ENCODE results near the gene TRMT2B. TPM values are rescaled to one million over a fixed set of nuclear protein-coding genes. Genes with fewer than 3 reads are reported as not detected.

TRMT2B gene
- polyA plus RNA-seq, 1 experiment = 14.2 TPM

DNA sequence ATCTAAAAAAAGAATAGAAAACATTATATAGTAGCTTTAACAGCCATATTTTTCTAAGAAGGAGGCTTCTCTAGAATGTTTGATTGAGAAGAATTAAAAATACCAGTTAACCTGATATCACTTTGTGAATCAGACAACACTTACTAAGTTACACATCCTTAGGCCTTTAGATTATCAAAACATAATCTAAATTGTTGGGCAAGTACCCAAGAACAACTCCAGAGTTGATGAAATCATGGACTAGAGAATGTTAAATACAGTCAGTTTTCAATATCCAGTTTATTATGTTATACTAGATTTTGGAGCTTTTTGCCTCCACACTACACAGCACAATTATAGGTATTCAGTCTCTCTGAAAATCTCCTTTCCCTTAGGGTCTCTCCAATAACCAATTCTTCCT, 42.8 kb downstream of the TRMT2B start:
- DNase-seq (ENCODE audit: low read depth, low spot score) = no peak
- Histone ChIP-seq H3K9me3 (ENCODE audit: control insufficient read depth, insufficient read depth, low read length) (no peaks in the 10 kb centered on the region), H3K27ac (ENCODE audit: low read depth, low read length) (no peak overlapping the region), H3K27me3 (ENCODE audit: control insufficient read depth, insufficient read depth, low read length) (no peaks in the 10 kb centered on the region), H3K4me3 (ENCODE audit: low read depth, low read length) (no peak overlapping the region)
- TF ChIP-seq, protein P1, sequence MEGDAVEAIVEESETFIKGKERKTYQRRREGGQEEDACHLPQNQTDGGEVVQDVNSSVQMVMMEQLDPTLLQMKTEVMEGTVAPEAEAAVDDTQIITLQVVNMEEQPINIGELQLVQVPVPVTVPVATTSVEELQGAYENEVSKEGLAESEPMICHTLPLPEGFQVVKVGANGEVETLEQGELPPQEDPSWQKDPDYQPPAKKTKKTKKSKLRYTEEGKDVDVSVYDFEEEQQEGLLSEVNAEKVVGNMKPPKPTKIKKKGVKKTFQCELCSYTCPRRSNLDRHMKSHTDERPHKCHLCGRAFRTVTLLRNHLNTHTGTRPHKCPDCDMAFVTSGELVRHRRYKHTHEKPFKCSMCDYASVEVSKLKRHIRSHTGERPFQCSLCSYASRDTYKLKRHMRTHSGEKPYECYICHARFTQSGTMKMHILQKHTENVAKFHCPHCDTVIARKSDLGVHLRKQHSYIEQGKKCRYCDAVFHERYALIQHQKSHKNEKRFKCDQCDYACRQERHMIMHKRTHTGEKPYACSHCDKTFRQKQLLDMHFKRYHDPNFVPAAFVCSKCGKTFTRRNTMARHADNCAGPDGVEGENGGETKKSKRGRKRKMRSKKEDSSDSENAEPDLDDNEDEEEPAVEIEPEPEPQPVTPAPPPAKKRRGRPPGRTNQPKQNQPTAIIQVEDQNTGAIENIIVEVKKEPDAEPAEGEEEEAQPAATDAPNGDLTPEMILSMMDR (IDR thresholded peaks at IDR 0.05; ENCODE audit: low read depth, low read length) = no peak
- ChIA-PET CTCF (no interaction called here), POLR2A (no interaction called here)

DNA sequence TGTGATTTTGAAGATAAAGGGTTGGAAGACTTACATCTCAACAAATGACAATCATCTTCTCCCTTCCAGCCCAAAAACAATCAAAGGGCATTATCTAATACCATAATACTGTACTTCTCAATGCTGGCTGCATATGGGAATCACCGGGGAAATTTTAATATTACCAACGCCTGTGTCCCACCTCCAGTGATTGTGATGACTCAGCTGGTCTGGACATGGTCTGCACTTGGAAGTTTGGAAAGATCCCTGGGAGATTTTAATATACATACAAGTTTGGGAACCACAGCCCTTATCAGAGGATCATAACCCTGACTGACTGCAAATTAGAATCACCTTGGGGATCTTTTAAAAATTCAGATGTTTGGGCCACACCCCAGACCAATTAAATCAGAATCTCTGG, 52.5 kb downstream of the TRMT2B start:
- no peaks in the 10 kb centered on the region for H3K27me3 ChIP-seq (ENCODE audit: control insufficient read depth, insufficient read depth, low read length)
- DNase-seq (ENCODE audit: low read depth, low spot score) = no peak
- CTCF ChIA-PET = no interaction called here
- TF ChIP-seq, protein P1 (IDR thresholded peaks at IDR 0.05; ENCODE audit: low read depth, low read length) = no peak
- peaks cover 7% of the 10 kb centered on the region; the same call in 1 of the 2 replicates for H3K9me3 ChIP-seq (ENCODE audit: control insufficient read depth, insufficient read depth, low read length)
- POLR2A ChIA-PET = no interaction called here
- H3K4me3 ChIP-seq (ENCODE audit: low read depth, low read length) = no peak overlapping the region
- H3K27ac ChIP-seq (ENCODE audit: low read depth, low read length) = no peak overlapping the region

DNA sequence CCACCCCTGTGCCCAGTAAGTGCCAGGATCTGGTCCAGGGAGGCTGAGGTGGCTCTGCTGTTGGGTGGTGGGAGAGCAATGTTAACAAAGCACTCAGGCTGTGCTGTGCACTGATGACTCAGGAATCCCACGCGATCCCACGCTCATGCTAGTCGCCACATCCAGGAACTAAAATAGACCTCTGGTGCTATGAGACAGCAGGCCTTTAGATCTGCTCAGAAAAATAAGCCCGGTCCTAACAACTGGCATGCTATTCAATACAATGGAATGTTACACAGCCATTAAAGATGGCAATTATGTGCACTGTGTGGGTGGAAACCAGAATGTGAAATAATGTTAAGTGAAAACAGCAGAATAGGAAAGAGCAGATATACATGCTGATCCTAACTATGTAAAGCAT, 56.4 kb downstream of the TRMT2B start:
- TF ChIP-seq, protein P1 (IDR thresholded peaks at IDR 0.05; ENCODE audit: low read depth, low read length) = no peak
- CTCF ChIA-PET = no interaction called here

DNA sequence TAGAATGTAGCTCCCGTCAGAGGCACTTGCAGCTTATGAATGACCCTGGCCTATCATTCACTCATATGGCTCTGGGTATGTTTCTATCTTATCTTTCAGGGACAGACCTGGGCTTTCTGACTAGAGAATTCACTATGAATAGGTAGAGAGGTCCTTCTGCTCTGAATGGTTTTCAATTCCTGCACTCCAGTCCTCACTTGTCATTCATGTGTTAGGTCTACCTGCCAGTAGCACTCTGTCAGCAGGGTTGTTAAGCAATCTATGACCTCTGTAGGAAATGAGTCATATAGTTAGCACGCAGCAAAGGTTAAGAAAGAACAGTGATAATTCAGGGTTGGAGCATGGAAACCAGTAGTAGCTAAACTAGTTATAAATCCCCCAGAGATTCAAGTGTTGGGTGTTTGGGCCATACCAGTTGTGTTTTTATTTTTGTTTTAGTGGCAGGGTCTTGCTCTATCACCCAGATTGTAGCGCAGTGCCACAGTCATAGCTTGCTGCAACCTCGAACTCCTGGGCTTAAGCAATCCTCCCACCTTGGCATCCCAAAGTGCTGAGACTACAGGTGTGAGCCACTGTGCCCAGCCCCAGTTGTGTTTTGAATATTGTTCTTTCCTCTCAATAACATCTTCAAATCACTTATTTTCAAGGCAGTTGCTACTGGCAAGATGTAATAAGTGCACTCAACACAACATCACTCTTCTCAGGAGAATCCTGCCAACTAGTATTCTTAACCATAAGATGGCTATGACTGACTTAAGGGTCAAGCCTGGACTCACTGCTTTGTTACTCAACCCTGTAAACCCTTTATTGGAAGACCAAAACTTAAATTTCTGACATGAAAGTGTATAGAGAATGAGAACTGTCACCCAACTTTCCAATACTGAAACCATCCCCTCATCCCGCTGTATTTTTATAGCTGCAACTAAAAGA, 57.3 kb downstream of the TRMT2B start:
- no peak for DNase-seq (ENCODE audit: low read depth, low spot score)
- Histone ChIP-seq H3K27me3 (ENCODE audit: control insufficient read depth, insufficient read depth, low read length) (no peaks in the 10 kb centered on the region), H3K27ac (ENCODE audit: low read depth, low read length) (peak overlapping the region; percentile 77), H3K4me3 (ENCODE audit: low read depth, low read length) (no peak overlapping the region), H3K9me3 (ENCODE audit: control insufficient read depth, insufficient read depth, low read length) (peaks cover 7% of the 10 kb centered on the region; the same call in 1 of the 2 replicates)
- TF ChIP-seq, protein P1 (IDR thresholded peaks at IDR 0.05; ENCODE audit: low read depth, low read length) = no peak
- ChIA-PET CTCF (no interaction called here), POLR2A (no interaction called here)

More for the DNA sequence above, 56.4 kb downstream of the TRMT2B start:
- Histone ChIP-seq H3K9me3 (ENCODE audit: control insufficient read depth, insufficient read depth, low read length) (peaks cover 7% of the 10 kb centered on the region; the same call in 1 of the 2 replicates), H3K27ac (ENCODE audit: low read depth, low read length) (peak overlapping the region; percentile 77), H3K27me3 (ENCODE audit: control insufficient read depth, insufficient read depth, low read length) (no peaks in the 10 kb centered on the region), H3K4me3 (ENCODE audit: low read depth, low read length) (no peak overlapping the region)
- POLR2A ChIA-PET = no interaction called here
- DNase-seq (ENCODE audit: low read depth, low spot score) = peak; percentile 64

DNA sequence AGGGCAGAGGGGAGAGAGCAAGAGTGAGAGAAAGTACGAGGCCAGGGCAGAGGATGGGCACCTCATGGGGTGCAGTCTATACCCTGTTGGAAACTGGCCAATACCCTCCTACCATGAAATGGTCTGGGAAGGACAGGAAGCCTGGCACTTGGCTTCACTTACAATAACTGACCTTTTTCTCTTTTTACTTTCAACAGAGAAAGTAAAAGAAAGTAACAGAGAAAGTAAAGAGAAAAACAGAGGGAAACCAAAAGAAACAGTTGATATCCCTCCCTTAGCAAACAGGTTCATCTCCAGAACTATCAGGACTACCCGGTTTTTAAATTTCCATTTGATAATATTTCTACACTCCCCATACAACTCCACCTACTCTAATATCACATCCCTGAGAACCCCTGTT, 61.8 kb downstream of the TRMT2B start:
- POLR2A ChIA-PET = no interaction called here
- TF ChIP-seq, protein P1 (IDR thresholded peaks at IDR 0.05; ENCODE audit: low read depth, low read length) = no peak

More for the DNA sequence above, 61.8 kb downstream of the TRMT2B start:
- no peak for DNase-seq (ENCODE audit: low read depth, low spot score)
- Histone ChIP-seq H3K27me3 (ENCODE audit: control insufficient read depth, insufficient read depth, low read length) (no peaks in the 10 kb centered on the region), H3K27ac (ENCODE audit: low read depth, low read length) (no peak overlapping the region), H3K4me3 (ENCODE audit: low read depth, low read length) (no peak overlapping the region), H3K9me3 (ENCODE audit: control insufficient read depth, insufficient read depth, low read length) (no peaks in the 10 kb centered on the region)
- CTCF ChIA-PET = no interaction called here

Measured in AG04450 (cell line).